HEK293 (cell line): Measurements from ENCODE around the gene ANO2.
A peak's percentile ranks its signal among the peaks of the same experiment; 100 is the strongest.

Experiments
- CTCF ChIA-PET: fragments of 350-600 bp; formaldehyde crosslinking; extraction: SDS; loops from one replicate; lab custom pipeline; 2021; ENCODE audit warnings: antibody characterized with exemption; lab: Yijun Ruan, JAX
- POLR2A ChIA-PET: fragments of 300-600 bp; formaldehyde crosslinking; extraction: SDS; loops from one replicate; lab custom pipeline; 2020; ENCODE audit warnings: antibody characterized with exemption, inconsistent platforms; lab: Yijun Ruan, JAX
- H3K27ac ChIP-seq: fragments of 200-500 bp; sonication (Bioruptor generic); 2 replicates; pipeline ENCODE4 v1.5.1; 2014; ENCODE audit warnings: low read depth, low read length, control low read depth, inconsistent platforms; ENCODE audit errors: extremely low read depth
- H3K36me3 ChIP-seq, 2 experiments: fragments of 200-500 bp in 1 of 2; sonication (Bioruptor generic) in 1 of 2; 1 replicate in 1 of 2; 2 replicates in 1 of 2; pipeline ENCODE4 v1.5.1; 2014 to 2017; ENCODE audit warnings: inconsistent platforms in 2 of 2, low read length in 2 of 2; ENCODE audit not compliant: control insufficient read depth in 2 of 2, insufficient read depth in 1 of 2
- H3K4me1 ChIP-seq: fragments of 200-500 bp; sonication (Bioruptor generic); 2 replicates; pipeline ENCODE4 v1.5.1; 2014; ENCODE audit warnings: mild to moderate bottlenecking, low read length, inconsistent platforms; ENCODE audit not compliant: control insufficient read depth, insufficient read depth
- H3K4me3 ChIP-seq: 2 replicates; pipeline ENCODE4 v1.5.1; 2011; ENCODE audit warnings: low read depth, mild to moderate bottlenecking, control low read depth, low read length, moderate library complexity
- H3K9me3 ChIP-seq: fragments of 200-500 bp; sonication (Bioruptor generic); 2 replicates; pipeline ENCODE4 v1.5.1; 2014; ENCODE audit warnings: low read depth, low read length, inconsistent platforms; ENCODE audit not compliant: control insufficient read depth, insufficient read depth
- MEIS1 ChIP-seq: sonication (generic); formaldehyde crosslinking; IDR thresholded peaks from 2 replicates; pipeline ENCODE4 v1.8.1; 2022; ENCODE audit warnings: missing genetic modification reagents, mild to moderate bottlenecking, borderline replicate concordance
- TCF7L2 ChIP-seq: IDR thresholded peaks from 2 replicates; pipeline ENCODE4 v1.6.1; 2011; ENCODE audit warnings: low read depth, mild to moderate bottlenecking, inconsistent platforms, low read length, moderate library complexity, borderline replicate concordance
- ZBTB21 ChIP-seq: fragments of 450-650 bp; formaldehyde crosslinking; IDR thresholded peaks from 2 replicates; pipeline ENCODE4 v1.5.1; 2017; ENCODE audit warnings: missing biosample characterization, missing genetic modification characterization
- ZFP69B ChIP-seq: fragments of 450-650 bp; formaldehyde crosslinking; IDR thresholded peaks from 2 replicates; pipeline ENCODE4 v1.5.1; 2016; ENCODE audit warnings: missing biosample characterization, missing genetic modification characterization
- ZNF16 ChIP-seq: fragments of 450-650 bp; formaldehyde crosslinking; IDR thresholded peaks from 2 replicates; pipeline ENCODE4 v1.5.1; 2016; ENCODE audit warnings: low read depth, missing biosample characterization, missing genetic modification characterization
- ZNF324 ChIP-seq: fragments of 450-650 bp; formaldehyde crosslinking; IDR thresholded peaks from 2 replicates; pipeline ENCODE4 v1.5.1; 2016; ENCODE audit warnings: missing biosample characterization, missing genetic modification characterization
- ZNF423 ChIP-seq: fragments of 450-650 bp; formaldehyde crosslinking; IDR thresholded peaks from 2 replicates; pipeline ENCODE4 v1.5.1; 2016; ENCODE audit warnings: missing biosample characterization, missing genetic modification characterization
- ZNF426 ChIP-seq: fragments of 450-650 bp; formaldehyde crosslinking; IDR thresholded peaks from 2 replicates; pipeline ENCODE4 v1.5.1; 2017; ENCODE audit warnings: missing biosample characterization, missing genetic modification characterization, mild to moderate bottlenecking, inconsistent platforms, moderate library complexity
- ZNF530 ChIP-seq: fragments of 450-650 bp; formaldehyde crosslinking; IDR thresholded peaks from 2 replicates; pipeline ENCODE4 v1.5.1; 2016; ENCODE audit warnings: low read depth, missing biosample characterization, missing genetic modification characterization
- ZNF549 ChIP-seq: fragments of 450-650 bp; IDR thresholded peaks from 2 replicates; pipeline ENCODE4 v1.5.1; 2018; ENCODE audit warnings: missing biosample characterization, missing genetic modification characterization, mild to moderate bottlenecking, inconsistent platforms, moderate library complexity
- ZNF626 ChIP-seq: fragments of 450-650 bp; sonication (Bioruptor Pico); formaldehyde crosslinking; IDR thresholded peaks from 2 replicates; pipeline ENCODE4 v1.5.1; 2018; ENCODE audit warnings: missing biosample characterization, missing genetic modification characterization, inconsistent platforms
- ZNF654 ChIP-seq: fragments of 450-650 bp; formaldehyde crosslinking; IDR thresholded peaks from 2 replicates; pipeline ENCODE4 v1.5.1; 2016; ENCODE audit warnings: low read depth, missing biosample characterization, missing genetic modification characterization
- ZSCAN16 ChIP-seq: fragments of 450-650 bp; formaldehyde crosslinking; IDR thresholded peaks from 2 replicates; pipeline ENCODE4 v1.5.1; 2016; ENCODE audit warnings: missing biosample characterization, missing genetic modification characterization
- TF ChIP-seq, protein P1 (sequence below): fragments of 450-650 bp; formaldehyde crosslinking; IDR thresholded peaks from 2 replicates; pipeline ENCODE4 v1.5.1; 2016; ENCODE audit warnings: missing biosample characterization, missing genetic modification characterization
- TF ChIP-seq, protein P2 (sequence below): fragments of 450-650 bp; formaldehyde crosslinking; IDR thresholded peaks from 2 replicates; pipeline ENCODE4 v1.5.1; 2017; ENCODE audit warnings: missing biosample characterization, missing genetic modification characterization
- TF ChIP-seq, protein P3 (sequence below): fragments of 450-650 bp; formaldehyde crosslinking; IDR thresholded peaks from 2 replicates; pipeline ENCODE4 v1.5.1; 2017; ENCODE audit warnings: missing biosample characterization, mild to moderate bottlenecking, missing genetic modification characterization, moderate library complexity
- TF ChIP-seq, protein P4 (sequence below): fragments of 450-650 bp; formaldehyde crosslinking; IDR thresholded peaks from 2 replicates; pipeline ENCODE4 v1.5.1; 2016; ENCODE audit warnings: missing biosample characterization, missing genetic modification characterization
- TF ChIP-seq, protein P5 (sequence below): fragments of 450-650 bp; formaldehyde crosslinking; optimal IDR thresholded peaks from 2 replicates; pipeline ENCODE3; 2016; ENCODE audit warnings: missing biosample characterization, mild to moderate bottlenecking, missing genetic modification characterization

ANO2 gene

DNA sequence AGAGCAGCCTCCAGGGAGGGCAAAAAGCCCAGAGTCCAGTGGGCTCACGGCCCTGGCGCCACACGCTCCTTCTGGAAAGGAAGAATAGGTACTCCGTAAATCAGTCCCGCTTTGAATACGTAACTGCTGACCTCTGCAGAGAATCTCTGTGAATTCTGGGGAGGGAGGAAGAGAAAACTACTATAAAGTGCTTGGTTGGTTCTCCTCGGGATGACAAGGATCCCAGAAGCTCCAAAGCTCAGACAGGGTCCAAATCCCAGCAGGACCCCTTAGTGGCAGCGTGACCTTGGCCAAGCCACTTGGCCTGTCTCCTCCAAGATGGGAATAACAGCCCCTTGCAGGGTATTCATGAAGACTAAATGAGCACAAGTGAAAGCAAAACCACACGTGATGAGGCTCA is 31.7 kb downstream of the ANO2 start (continued):
- TF ChIP-seq, protein P1, sequence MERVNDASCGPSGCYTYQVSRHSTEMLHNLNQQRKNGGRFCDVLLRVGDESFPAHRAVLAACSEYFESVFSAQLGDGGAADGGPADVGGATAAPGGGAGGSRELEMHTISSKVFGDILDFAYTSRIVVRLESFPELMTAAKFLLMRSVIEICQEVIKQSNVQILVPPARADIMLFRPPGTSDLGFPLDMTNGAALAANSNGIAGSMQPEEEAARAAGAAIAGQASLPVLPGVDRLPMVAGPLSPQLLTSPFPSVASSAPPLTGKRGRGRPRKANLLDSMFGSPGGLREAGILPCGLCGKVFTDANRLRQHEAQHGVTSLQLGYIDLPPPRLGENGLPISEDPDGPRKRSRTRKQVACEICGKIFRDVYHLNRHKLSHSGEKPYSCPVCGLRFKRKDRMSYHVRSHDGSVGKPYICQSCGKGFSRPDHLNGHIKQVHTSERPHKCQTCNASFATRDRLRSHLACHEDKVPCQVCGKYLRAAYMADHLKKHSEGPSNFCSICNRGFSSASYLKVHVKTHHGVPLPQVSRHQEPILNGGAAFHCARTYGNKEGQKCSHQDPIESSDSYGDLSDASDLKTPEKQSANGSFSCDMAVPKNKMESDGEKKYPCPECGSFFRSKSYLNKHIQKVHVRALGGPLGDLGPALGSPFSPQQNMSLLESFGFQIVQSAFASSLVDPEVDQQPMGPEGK (tag by site-specific recombination), result no peak
- TF ChIP-seq ZNF423 (tag by site-specific recombination) (no peak), ZNF626 (no peak), ZNF426 (no peak), TCF7L2 (no peak)

DNA sequence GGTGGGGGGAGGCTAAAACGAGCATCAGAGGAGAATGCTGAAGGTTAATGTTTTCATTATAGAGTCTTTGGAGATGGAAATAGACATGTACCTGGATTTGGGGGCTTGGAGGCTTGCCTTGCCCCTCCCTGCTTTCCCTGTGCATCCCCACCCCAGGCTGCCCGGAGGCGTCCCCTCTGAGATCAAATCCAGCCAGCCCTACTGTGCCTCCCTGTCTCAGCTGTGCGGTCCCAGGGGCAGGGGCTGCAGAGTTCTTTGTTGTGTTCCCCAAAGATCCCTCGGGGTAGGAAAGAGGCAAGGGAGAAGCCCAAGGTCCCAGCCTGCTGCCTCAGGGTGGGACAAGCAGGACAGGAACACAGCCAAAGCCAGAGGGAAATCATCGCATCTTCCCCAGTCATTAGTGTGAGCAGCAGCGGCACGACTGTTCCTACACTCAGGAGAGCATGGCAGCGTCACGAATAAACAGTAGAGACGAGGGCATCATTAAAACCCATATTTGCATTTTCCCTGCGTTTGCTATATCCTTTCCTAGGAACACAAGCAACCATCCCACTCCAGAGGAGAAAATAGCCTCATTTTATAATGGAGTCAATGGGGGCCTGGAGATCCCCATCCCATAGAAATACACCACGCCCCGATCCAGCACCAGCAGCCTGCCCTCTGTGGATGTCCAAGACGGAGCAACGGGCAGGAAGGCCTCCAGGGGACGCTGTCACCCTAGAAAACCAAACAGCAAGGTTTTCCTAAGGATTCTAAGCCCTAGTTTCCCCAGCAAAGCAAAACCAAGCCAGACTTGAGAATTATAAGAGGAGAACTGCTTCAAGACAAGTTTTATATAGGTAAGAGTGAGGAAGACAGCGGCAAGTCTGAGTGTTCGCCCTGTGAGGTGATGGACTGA is 32.4 kb downstream of the ANO2 start:
- no peaks in the 10 kb centered on the region for H3K36me3 ChIP-seq
- no peak overlapping the region for H3K4me3 ChIP-seq
- POLR2A ChIA-PET, result no interaction called here
- H3K9me3 ChIP-seq, result no peaks in the 10 kb centered on the region
- H3K4me1 ChIP-seq, result no peaks in the 10 kb centered on the region
- no peak overlapping the region for H3K27ac ChIP-seq
- TF ChIP-seq ZNF654 (tag by site-specific recombination) (peak; percentile 52), ZNF549 (no peak)
- CTCF ChIA-PET, result interaction anchor here (0.6 to 2.7 kb wide), 5 partner anchors 30 to 172 kb away, joined by 3 to 15 read pairs (median 3); no protein-coding TSS in a partner anchor

DNA sequence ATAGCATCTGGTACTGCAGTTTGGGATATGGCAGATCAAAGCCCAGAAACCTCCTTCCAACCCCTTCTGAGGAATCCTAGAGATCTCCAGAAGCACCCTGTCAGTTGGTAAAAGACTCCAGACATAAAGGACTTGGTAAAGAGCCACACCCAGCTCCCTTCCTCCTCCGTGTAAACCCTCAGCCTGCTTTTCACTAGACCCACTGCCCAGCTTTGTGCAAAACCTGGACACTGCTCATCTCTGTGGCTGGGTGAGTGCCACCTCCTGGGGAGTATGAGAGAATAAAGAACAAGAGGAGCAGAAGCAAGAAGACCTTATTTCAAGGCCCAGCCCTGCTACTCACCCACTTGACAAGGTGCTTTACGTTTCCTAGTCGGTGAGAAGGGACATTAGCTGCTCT is 33.0 kb downstream of the ANO2 start:
- CTCF ChIA-PET, result interaction anchor here (0.6 to 2.7 kb wide), 5 partner anchors 12 to 172 kb away, joined by 3 to 15 read pairs (median 3); no protein-coding TSS in a partner anchor
- Histone ChIP-seq H3K27ac (no peak overlapping the region), H3K4me1 (no peaks in the 10 kb centered on the region), H3K36me3 (no peaks in the 10 kb centered on the region), H3K9me3 (no peaks in the 10 kb centered on the region), H3K4me3 (no peak overlapping the region)
- TF ChIP-seq ZNF530 (tag by site-specific recombination) (no peak), ZBTB21 (tag by site-specific recombination) (no peak)
- POLR2A ChIA-PET, result no interaction called here

DNA sequence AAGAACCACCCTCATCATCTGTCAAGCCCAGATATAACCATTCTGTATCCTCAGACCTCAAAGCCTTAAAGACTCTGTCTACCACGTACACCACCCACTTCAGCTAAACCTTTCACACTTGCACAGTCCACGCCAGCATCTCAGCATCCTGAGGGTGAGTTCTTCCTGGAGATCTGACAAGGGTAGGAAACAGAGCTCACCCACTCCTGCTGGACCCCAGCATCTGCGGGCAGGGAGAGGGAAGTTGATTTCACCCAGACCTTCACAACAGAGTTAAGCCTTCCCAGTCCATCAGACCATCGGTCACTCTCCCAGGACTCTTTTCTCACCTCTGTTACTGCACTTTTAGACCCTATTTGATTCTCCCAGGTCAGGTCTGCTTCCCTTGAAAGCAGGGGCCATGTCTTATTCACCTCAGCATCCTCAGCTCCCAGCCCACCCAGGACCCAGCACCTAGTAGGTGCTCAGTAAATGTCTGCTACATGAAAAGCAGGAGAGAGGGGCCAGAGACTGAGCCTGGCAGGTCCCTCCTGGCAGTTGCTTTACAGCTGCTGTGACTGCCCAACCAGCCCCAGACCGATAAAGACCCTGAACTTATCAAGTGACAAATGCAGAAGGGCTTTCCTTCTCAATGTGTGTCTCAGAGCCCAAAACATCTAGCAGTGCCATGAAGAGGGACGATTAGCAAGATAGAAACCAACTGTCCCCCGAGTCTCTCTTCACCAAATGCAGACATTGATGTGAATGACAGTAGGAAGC is 34.1 kb downstream of the ANO2 start:
- Histone ChIP-seq H3K36me3 (no peaks in the 10 kb centered on the region), H3K4me1 (no peaks in the 10 kb centered on the region)
- TF ChIP-seq MEIS1, result no peak
- TF ChIP-seq ZNF16, result no peak
- TF ChIP-seq, protein P2, sequence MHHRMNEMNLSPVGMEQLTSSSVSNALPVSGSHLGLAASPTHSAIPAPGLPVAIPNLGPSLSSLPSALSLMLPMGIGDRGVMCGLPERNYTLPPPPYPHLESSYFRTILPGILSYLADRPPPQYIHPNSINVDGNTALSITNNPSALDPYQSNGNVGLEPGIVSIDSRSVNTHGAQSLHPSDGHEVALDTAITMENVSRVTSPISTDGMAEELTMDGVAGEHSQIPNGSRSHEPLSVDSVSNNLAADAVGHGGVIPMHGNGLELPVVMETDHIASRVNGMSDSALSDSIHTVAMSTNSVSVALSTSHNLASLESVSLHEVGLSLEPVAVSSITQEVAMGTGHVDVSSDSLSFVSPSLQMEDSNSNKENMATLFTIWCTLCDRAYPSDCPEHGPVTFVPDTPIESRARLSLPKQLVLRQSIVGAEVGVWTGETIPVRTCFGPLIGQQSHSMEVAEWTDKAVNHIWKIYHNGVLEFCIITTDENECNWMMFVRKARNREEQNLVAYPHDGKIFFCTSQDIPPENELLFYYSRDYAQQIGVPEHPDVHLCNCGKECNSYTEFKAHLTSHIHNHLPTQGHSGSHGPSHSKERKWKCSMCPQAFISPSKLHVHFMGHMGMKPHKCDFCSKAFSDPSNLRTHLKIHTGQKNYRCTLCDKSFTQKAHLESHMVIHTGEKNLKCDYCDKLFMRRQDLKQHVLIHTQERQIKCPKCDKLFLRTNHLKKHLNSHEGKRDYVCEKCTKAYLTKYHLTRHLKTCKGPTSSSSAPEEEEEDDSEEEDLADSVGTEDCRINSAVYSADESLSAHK (tag by site-specific recombination), result no peak
- no peak for TF ChIP-seq ZNF324 (tag by site-specific recombination)
- no peak for TF ChIP-seq ZFP69B (tag by site-specific recombination)
- no peak for TF ChIP-seq ZSCAN16
- TF ChIP-seq, protein P3, sequence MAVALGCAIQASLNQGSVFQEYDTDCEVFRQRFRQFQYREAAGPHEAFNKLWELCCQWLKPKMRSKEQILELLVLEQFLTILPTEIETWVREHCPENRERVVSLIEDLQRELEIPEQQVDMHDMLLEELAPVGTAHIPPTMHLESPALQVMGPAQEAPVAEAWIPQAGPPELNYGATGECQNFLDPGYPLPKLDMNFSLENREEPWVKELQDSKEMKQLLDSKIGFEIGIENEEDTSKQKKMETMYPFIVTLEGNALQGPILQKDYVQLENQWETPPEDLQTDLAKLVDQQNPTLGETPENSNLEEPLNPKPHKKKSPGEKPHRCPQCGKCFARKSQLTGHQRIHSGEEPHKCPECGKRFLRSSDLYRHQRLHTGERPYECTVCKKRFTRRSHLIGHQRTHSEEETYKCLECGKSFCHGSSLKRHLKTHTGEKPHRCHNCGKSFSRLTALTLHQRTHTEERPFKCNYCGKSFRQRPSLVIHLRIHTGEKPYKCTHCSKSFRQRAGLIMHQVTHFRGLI, result no peak
- TF ChIP-seq ZNF530 (tag by site-specific recombination), result no peak
- TF ChIP-seq, protein P4, sequence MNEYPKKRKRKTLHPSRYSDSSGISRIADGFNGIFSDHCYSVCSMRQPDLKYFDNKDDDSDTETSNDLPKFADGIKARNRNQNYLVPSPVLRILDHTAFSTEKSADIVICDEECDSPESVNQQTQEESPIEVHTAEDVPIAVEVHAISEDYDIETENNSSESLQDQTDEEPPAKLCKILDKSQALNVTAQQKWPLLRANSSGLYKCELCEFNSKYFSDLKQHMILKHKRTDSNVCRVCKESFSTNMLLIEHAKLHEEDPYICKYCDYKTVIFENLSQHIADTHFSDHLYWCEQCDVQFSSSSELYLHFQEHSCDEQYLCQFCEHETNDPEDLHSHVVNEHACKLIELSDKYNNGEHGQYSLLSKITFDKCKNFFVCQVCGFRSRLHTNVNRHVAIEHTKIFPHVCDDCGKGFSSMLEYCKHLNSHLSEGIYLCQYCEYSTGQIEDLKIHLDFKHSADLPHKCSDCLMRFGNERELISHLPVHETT (tag by site-specific recombination), result no peak
- TF ChIP-seq, protein P5, sequence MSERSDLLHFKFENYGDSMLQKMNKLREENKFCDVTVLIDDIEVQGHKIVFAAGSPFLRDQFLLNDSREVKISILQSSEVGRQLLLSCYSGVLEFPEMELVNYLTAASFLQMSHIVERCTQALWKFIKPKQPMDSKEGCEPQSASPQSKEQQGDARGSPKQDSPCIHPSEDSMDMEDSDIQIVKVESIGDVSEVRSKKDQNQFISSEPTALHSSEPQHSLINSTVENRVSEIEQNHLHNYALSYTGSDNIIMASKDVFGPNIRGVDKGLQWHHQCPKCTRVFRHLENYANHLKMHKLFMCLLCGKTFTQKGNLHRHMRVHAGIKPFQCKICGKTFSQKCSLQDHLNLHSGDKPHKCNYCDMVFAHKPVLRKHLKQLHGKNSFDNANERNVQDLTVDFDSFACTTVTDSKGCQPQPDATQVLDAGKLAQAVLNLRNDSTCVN (tag by site-specific recombination), result no peak

More for the DNA sequence above, 34.1 kb downstream of the ANO2 start:
- POLR2A ChIA-PET, result no interaction called here
- Histone ChIP-seq H3K4me3 (no peak overlapping the region), H3K9me3 (no peaks in the 10 kb centered on the region), H3K27ac (no peak overlapping the region)
- CTCF ChIA-PET, result interaction anchor here (1.2 to 2.7 kb wide), 3 partner anchors 32 to 128 kb away, joined by 3 to 15 read pairs (median 12); no protein-coding TSS in a partner anchor
